Prostate gland (tissue), 2 donors: Measurements from ENCODE around the gene YY1AP1.

Experiments used
- CTCF ChIP-seq, 4 experiments: fragments of 200-600 bp in 2 of 4; fragments of 450-650 bp in 2 of 4; sonication (generic) in 2 of 4; IDR thresholded peaks; 1 replicate in 3 of 4; 2 replicates in 1 of 4; pipeline ENCODE4 v1.5.1; 2016 to 2019; ENCODE audit warnings: antibody characterized with exemption in 4 of 4, mild to moderate bottlenecking in 2 of 4, moderate library complexity in 2 of 4
- POLR2A ChIP-seq: fragments of 450-650 bp; IDR thresholded peaks from one replicate; pipeline ENCODE4 v1.6.1; 2016; ENCODE audit warnings: antibody characterized with exemption, mild to moderate bottlenecking
- POLR2AphosphoS5 ChIP-seq: sonication (generic); formaldehyde crosslinking; IDR thresholded peaks from one replicate; pipeline ENCODE4 v1.6.1; 2017; ENCODE audit warnings: antibody characterized with exemption

GRCh38 chr1:155681776-155682175 is 6.8 kb downstream of the YY1AP1 start:
- TF ChIP-seq CTCF (IDR thresholded peaks at IDR 0.05) (no peak), POLR2A (no peak), POLR2AphosphoS5 (no peak)
